ENCODE data around the gene CYFIP2.

GRCh38 chr5:157232706-157233105 is 33.2 kb upstream of the CYFIP2 start:
- TF ChIP-seq POLR2A (IDR thresholded peaks at IDR 0.05) (no peak), CTCF (IDR thresholded peaks at IDR 0.05) (no peak)

Measured in Peyer's patch (tissue), 4 donors.